H1 (cell line): ENCODE results near the gene ACYP2. TPM values are rescaled to one million over a fixed set of nuclear protein-coding genes. Genes with fewer than 3 reads are reported as not detected.

ENCODE experiments used
- CBX5 ChIP-seq: fragments of 300-800, 300-1000 bp; sonication (generic); IDR thresholded peaks from 2 replicates; pipeline ENCODE4 v1.7.1; 2016; ENCODE audit warnings: antibody characterized with exemption, low read length, low read depth
- CHD7 ChIP-seq: fragments of 300-600 bp; sonication (generic); IDR thresholded peaks from 2 replicates; pipeline ENCODE4 v1.7.1; 2012; ENCODE audit warnings: low read length, moderate library complexity, mild to moderate bottlenecking, inconsistent platforms; ENCODE audit not compliant: insufficient replicate concordance
- EZH2 ChIP-seq: fragments of 200-600 bp; sonication (generic); IDR thresholded peaks from 2 replicates; pipeline ENCODE4 v1.7.1; 2012; ENCODE audit warnings: low read depth, mild to moderate bottlenecking, moderate library complexity, low read length, inconsistent platforms; ENCODE audit not compliant: severe bottlenecking
- SIN3A ChIP-seq, 2 experiments: IDR thresholded peaks in 1 of 2; conservative IDR thresholded peaks in 1 of 2; 2 replicates each; pipeline ENCODE4 v1.6.1; 2011 to 2012; ENCODE audit warnings: low read length in 2 of 2, improper control_type of control experiment in 1 of 2, low read depth in 1 of 2, mild to moderate bottlenecking in 1 of 2
- ZNF274 ChIP-seq: IDR thresholded peaks from 2 replicates; pipeline ENCODE4 v1.7.0; 2012; ENCODE audit warnings: low read length, borderline replicate concordance; ENCODE audit errors: extremely low read depth
- polyA plus RNA-seq, 7 experiments: library from polyadenylated mRNA; depleted of rRNA in 3 of 7; stranded (reverse) in 5 of 7; unstranded in 2 of 7; fragments of >200 nt in 5 of 7; fragments of 200-250 nt in 2 of 7; gene quantifications; 1 replicate in 5 of 7; 2 replicates in 1 of 7; 4 replicates in 1 of 7; pipeline versions ENCODE4 v1.2.1 to v1.2.3, GENCODE V29; 2011 to 2013; ENCODE audit warnings: missing spikeins in 2 of 7, mixed read lengths in 2 of 7
- total RNA-seq: library from RNA; stranded (reverse); fragmentation: NEBNext Ultra II Directional; extraction: Animal tissue kit (Norgen Biotek cat#: 25700); gene quantifications from 2 replicates; pipeline ENCODE4 v1.2.1, GENCODE V29; 2021

The ACYP2 gene
- total and polyA plus RNA-seq, 2 of the 8 experiments (the other 6 are each of a cell fraction or from before 2014, with no cell fraction given) = 3.4 to 4.4 TPM

GRCh38 chr2:54261537-54261936 lies 146.1 kb downstream of the ACYP2 start (continued):
- TF ChIP-seq SIN3A (conservative IDR thresholded peaks at IDR 0.05 in 1 of 2, IDR thresholded peaks at IDR 0.05 in 1 of 2; ENCODE audit: low read depth in 1 of 2, low read length in 2 of 2) (no peak), ZNF274 (no peak), CBX5 (no peak), CHD7 (no peak), EZH2 (no peak)
- TF ChIP-seq, all 59 proteins: peak for 0
